Activated CD4-positive, alpha-beta T cell treated with anti-CD3 and anti-CD28 coated beads for 4 hours (primary cell): Measurements from ENCODE around the gene DUSP8.
A peak's percentile ranks its signal among the peaks of the same experiment; 100 is the strongest.
"Not testable (repeated sequence)": the region's sequence is repeated elsewhere in the genome, so short reads cannot be mapped to it uniquely, and the experiment has no call there.

Source experiments
- DNase-seq, 2 donors: peaks; one replicate each; pipeline ENCODE4 v3.0.0-alpha.2; 2020

Gene DUSP8, protein sequence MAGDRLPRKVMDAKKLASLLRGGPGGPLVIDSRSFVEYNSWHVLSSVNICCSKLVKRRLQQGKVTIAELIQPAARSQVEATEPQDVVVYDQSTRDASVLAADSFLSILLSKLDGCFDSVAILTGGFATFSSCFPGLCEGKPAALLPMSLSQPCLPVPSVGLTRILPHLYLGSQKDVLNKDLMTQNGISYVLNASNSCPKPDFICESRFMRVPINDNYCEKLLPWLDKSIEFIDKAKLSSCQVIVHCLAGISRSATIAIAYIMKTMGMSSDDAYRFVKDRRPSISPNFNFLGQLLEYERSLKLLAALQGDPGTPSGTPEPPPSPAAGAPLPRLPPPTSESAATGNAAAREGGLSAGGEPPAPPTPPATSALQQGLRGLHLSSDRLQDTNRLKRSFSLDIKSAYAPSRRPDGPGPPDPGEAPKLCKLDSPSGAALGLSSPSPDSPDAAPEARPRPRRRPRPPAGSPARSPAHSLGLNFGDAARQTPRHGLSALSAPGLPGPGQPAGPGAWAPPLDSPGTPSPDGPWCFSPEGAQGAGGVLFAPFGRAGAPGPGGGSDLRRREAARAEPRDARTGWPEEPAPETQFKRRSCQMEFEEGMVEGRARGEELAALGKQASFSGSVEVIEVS

GRCh38 chr11:1572197-1573076 is at the start of gene DUSP8:
Gene DUSP8, minus strand, starts transcription at chr11:1572271. Its CDS starts 6,445 bp downstream, at chr11:1565826.
- peak; percentile 96 to 97 for DNase-seq

DNA sequence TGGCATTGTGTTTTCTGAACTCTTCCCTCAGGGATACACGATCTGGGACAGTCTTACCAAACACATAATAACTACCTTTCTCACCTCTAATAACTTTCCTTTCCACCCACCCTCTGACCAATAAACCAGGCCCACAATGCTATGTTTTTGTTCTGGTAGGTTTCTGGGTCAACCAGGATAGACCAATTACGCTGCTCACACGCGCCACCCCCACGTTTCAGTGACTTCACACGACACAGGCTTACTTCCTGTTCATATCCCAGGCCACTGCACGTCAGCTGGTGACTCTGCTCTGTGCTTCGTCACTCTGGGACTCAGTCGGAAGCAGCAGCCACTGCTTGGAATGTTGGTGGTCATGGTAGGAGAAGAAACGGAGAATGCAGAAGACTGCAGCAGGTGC is 47.4 kb upstream of the DUSP8 start:
- DNase-seq: peak in 1 of 2 donors; percentile 14

GRCh38 chr11:1618231-1618630 is 46.2 kb upstream of the DUSP8 start:
- DNase-seq: no peak

- no peak for DNase-seq
These were observed 36.3 kb upstream of the DUSP8 start, which contains the start of gene KRTAP5-3 for GRCh38 chr11:1608363-1608762. Gene KRTAP5-3, minus strand, starts transcription at chr11:1608463. Its CDS starts 78 bp downstream, at chr11:1608385.

DNA sequence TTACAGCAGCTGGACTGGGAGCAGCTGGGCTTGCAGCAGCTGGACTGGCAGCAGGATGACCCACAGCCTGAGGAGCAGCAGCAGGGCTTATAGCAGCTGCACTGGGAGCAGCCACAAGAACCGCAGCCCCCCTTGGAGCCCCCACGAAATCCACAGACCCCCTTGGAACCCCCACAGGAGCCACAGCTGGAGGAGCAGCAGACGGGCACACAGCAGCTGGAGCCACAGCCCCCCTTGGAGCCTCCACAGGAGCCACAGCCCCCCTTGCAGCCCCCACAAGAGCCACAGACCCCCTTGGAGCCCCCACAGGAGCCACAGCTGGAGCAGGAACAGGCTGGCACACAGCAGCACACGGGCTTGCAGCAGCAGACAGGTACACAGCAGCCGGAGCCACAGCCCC is 35.8 kb upstream of the DUSP8 start:
- not testable (repeated sequence) for DNase-seq

DNA sequence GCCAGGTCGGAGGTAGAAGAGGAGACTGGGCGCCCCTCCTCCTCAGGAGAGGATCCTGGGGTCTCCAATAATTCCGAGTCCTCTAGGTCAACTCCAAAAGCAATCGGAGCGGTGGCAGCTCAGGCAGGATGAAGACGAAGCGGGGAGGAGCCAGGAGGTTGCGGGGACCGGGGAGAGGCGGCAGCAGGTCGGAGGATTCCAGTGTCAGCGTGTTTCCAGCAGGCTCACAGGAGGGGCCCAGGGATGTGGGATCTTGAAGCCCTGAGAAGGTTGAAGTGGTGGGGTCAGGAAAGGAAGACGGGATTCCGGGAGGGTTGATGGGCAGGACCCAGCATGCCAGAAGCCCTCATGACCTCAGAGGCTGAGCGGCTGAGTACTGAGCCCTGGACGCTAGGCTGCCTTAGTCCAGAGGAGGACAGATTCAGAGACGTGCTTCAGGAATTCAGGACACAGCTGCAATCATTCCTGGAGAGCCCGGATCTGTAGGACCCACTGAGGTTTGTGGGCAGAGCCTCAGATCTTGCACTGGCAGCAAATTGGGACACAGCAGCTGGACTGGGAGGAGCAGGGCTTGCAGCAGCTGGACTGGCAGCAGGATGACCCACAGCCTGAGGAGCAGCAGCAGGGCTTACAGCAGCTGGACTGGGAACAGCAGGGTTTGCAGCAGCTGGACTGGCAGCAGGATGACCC is 35.2 kb upstream of the DUSP8 start:
- not testable (repeated sequence) for DNase-seq

- DNase-seq: not testable (repeated sequence)
These were observed 33.9 kb upstream of the DUSP8 start for GRCh38 chr11:1605923-1606322.

GRCh38 chr11:1604711-1605110 is 32.6 kb upstream of the DUSP8 start:
- no peak for DNase-seq

DNA sequence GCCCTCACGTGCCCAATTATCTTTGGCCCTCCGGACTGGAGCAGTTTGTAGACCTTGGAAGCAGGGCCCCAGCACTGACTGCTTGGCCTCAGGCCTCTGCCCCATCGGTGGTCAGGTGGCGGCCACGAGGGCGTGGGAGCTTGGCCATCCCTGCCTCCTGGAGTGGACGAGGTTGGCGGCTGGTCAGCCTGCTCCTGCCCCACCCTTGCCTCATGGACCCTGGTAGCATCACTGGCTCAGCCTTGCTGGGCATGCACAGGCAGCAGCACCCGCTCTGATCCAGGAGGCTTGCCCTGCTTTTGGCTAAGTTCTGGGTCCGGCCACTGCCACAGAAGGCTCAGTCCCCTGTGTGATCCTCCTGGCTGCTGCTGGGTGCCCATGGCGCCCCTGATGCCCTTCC is 32.1 kb upstream of the DUSP8 start:
- DNase-seq: no peak

- DNase-seq: no peak
These were observed 31.6 kb upstream of the DUSP8 start for GRCh38 chr11:1603629-1604028.

DNA sequence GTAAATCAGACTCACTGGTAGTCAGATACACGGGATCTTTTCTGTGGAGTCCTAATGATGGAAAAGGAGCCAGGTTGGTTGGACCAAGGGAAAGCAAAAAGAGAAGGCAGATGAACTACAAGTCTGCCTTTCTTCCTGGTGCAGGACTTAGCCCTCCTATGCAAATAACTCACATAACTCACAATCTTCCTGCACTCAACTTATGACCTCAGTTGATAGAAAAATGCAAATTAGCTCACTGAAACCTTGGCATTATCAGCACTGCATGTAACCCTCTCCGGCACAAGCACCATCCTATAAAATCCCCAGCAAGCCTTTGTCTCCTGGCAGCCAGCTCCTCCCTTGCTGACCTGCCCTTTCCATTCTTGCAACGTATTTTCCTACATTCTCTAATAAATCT is 29.6 kb upstream of the DUSP8 start:
- not testable (repeated sequence) for DNase-seq

- no peak for DNase-seq
These were observed 28.6 kb upstream of the DUSP8 start for GRCh38 chr11:1600626-1601025.

- no peak for DNase-seq
These were observed 26.7 kb upstream of the DUSP8 start for GRCh38 chr11:1598816-1599215.

GRCh38 chr11:1598406-1598805 is 26.3 kb upstream of the DUSP8 start:
- DNase-seq: not testable (repeated sequence)

DNA sequence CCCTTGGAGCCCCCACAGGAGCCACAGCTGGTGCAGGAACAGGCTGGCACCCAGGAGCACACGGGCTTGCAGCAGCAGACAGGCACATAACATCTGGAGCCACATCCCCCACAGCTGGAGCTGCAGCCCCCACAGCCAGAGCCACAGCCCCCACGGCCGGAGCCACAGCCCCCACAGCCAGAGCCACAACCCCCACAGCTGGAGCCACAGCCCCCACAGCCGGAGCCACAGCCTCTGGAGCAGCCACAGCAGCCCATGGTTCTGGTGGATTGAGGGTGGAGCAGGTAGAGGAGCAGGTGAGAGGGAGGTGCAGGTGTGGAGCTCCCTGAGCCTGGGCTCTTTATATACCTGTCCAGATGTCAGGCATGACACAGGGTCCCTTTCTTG is 25.9 kb upstream of the DUSP8 start, which contains the start of gene KRTAP5-2:
TSS of gene KRTAP5-2 (minus strand) at position 301 of the 387 bp plus-strand sequence. CDS start at position 257, 44 bp downstream.
- DNase-seq: no peak

GRCh38 chr11:1597331-1597993 is 25.4 kb upstream of the DUSP8 start:
- DNase-seq: no peak

GRCh38 chr11:1596576-1597121 is 24.6 kb upstream of the DUSP8 start:
- DNase-seq: not testable (repeated sequence)

GRCh38 chr11:1595994-1596575 is 24.0 kb upstream of the DUSP8 start:
- DNase-seq: not testable (repeated sequence)

- DNase-seq: no peak
These were observed 20.6 kb upstream of the DUSP8 start for GRCh38 chr11:1592628-1593027.

DNA sequence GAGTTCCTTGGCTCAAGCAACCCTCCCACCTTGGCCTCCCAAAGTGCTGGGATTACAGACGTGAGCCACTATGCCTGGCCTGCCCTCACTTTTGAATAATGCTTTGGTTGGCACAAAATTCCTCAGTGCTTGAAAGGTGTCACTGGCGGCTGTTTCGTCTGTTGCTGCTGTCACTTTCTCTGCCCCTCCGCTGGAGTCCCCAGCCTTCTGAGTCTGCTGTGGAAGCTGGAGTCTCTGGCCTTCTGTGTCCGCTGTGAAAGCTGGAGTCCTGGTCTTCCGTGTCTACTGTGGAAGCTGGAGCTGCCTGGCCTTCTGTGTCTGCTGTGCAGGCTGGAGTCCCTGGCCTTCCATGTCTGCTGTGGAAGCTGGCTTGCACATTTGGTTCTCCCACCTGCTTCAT is 17.9 kb upstream of the DUSP8 start:
- no peak for DNase-seq
